ENCODE results near the gene VAV2.
"Not testable (repeated sequence)": the region's sequence is repeated elsewhere in the genome, so short reads cannot be mapped to it uniquely, and the experiment has no call there.

The VAV2 gene

DNA sequence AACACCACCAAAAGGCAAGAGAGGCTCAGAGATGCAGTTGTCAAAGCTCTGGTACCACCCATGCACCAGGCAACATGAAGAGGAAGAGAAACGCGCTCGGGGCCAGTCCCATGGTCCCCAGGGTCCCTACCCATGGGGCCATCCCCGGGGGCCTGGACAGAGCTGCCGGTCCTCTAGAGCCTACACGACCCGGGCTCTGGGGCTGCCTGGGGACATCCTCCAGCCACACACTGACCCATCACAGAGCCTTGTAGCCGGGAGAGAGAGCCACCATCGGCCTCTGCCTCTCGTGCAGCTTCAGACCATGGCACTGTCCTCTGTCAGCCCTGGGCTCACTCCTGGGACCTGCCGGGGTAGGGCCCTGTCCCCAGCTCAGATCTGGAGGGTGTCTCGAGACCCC, 23.7 kb downstream of the VAV2 start:
- no peak for DNase-seq (ENCODE audit: low spot score)

DNA sequence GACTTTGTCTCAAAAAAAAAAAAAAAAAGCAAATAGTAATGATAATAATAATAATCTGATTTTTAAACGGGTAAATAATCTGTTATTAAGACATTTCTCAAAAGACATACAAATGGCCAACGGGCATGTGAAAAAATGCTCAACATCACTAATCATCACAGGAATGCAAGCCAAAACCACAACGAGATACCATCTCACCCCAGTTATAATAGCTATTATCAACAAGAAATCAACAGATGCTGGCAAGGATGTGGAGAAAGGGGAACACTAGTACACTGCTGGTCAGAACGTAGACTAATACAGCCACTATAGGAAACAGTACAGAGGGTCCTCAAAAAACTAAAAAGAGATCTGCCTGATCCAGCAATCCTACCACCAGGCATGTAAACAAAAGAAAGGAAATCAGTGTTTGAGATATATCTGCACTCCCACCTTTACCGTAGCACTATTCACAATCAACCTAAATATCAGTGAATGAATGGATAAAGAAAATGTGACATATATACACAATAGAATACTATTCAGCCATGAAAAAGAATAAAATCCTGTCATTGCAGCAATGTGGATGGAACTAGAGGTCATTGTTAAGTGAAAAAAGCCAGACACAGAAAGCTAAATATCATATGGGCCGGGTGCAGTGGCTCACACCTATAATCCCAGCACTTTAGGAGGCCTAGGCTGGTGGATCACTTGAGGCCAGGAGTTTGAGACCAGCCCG, 24.9 kb downstream of the VAV2 start:
- no peak for DNase-seq (ENCODE audit: low spot score)

DNA sequence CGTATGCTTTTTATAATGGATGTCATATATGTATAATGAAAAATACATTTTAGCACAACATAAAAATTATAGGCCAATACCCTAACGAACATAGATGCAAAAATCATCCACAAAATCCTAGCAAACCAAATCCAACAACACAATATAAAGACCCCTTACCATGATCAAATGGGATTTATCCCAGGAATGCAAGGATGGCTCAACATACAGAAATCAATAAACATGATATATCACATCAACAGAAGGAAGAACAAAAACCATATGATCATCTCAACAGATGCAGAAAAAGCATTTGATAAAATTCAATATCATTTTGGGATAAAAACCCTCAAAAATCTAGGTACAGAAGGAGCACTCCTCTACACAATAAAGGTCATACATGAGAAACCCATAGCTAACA, 27.7 kb downstream of the VAV2 start:
- no peak for DNase-seq (ENCODE audit: low spot score)

- no peak for DNase-seq (ENCODE audit: low spot score)
Observed at GRCh38 chr9:133963166-133963565, 29.0 kb downstream of the VAV2 start.

- no peak for DNase-seq (ENCODE audit: low spot score)
Observed at GRCh38 chr9:133962341-133962740, 29.8 kb downstream of the VAV2 start.

DNA sequence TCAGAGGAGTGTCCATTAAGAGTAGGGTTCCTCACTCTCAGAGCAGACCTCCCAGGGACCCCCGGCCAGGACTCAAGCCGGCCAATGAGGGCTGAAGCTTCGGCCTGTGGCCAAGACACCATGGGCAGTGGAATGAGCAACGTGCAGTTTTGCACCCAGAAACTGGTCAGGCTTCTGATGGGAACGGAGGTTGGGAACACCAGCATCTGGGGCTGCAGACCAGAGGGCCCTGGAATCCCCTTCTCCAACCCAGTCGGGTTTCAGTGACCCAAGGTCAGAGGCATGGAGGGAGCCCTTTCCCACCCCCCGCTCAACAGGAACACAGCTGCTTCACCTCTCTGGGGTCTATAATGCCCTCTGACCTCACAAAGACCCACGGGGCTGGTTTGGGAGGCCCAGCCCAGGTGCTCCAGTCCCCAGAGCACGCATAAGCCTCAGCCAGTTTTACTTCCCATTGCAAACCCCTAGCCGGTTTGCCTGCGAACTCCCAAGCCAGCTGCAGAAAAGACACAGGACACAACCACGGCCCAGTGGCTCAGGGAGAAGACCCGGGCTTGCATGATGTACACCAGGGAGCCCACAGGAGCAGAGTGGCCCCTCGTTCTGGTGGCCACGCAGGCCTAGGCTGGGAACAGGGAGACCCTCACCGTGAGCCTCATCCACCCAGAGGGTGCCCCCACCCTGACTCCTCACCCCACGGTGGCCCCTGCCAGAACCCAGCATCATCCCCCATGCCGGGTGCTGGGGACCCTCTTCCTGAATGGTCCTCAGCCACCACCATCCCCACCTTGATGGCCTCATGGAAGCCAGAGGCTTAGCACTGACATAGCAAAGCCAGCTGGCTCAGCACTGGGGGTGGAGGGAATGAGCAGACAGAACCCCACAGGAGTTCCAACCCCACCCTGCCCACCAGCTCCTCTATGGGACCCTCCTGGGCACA, 30.6 kb downstream of the VAV2 start:
- DNase-seq (ENCODE audit: low spot score) = no peak

GRCh38 chr9:133960568-133961129, 31.5 kb downstream of the VAV2 start:
- DNase-seq (ENCODE audit: low spot score) = no peak

DNA sequence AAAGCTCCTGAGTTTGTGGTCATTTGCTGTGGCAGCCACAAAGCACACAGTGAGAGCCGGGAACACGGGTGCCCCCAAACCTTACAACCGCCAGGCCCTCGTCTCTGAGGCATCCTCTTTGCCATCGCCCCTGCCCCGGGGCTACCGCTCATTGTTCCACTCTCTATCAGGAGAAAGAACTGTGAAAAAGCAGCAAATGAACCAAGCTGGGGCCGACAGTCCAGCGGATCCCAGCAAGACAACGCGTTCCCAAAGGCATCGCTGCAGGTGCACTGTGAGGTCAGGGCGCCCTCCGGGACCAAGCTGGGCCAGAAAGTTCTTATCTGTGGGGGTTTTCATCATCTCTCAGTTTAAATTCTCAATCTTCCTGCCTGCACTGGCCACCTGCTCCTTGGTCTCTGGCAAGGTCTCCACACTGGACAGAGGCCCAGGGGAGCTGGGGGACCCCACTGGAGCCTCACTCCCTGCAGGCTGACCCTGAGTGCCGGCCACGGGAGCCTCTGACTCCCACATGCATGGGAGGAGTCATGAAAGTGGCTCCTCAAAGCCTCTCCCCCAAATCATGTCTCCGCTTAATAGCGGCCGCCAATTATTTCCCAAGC, 32.1 kb downstream of the VAV2 start:
- no peak for DNase-seq (ENCODE audit: low spot score)

GRCh38 chr9:133959171-133959570, 33.0 kb downstream of the VAV2 start:
- no peak for DNase-seq (ENCODE audit: low spot score)

DNA sequence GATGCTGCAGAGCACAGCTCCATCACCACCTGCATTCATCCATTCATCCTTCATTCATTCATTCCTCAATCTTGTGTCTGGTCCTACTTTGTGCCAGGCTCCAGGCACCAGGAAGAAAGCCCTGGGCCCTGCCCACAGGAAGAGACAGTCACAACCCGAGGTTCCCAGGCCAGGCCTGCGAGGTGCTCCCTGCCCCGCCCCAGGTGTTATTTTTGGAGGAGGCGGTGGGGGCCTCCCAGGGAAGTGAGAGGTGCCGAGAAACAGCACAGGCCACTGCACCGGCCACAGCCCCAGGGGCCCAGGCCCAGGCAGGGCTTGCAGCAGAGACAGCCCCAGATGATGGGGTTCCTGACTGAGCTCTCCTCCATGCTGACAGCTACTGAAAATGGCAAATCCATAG, 33.4 kb downstream of the VAV2 start:
- DNase-seq (ENCODE audit: low spot score) = no peak

DNA sequence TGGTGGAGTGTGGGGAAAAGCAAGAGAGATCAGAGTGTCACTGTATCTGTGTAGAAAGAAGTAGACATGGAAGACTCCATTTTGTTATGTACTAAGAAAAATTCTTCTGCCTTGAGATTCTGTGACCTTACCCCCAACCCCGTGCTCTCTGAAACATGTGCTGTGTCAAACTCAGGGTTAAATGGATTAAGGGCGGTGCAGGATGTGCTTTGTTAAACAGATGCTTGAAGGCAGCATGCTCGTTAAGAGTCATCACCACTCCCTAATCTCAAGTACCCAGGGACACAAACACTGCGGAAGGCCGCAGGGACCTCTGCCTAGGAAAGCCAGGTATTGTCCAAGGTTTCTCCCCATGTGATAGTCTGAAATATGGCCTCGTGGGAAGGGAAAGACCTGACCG, 34.4 kb downstream of the VAV2 start:
- DNase-seq (ENCODE audit: low spot score) = not testable (repeated sequence)

GRCh38 chr9:133957328-133957727, 34.8 kb downstream of the VAV2 start:
- no peak for DNase-seq (ENCODE audit: low spot score)

- DNase-seq (ENCODE audit: low spot score) = no peak
Observed at GRCh38 chr9:133956520-133957076, 35.5 kb downstream of the VAV2 start.

- no peak for DNase-seq (ENCODE audit: low spot score)
Observed at GRCh38 chr9:133955821-133956411, 36.2 kb downstream of the VAV2 start.

GRCh38 chr9:133954862-133955529, 37.1 kb downstream of the VAV2 start:
- no peak for DNase-seq (ENCODE audit: low spot score)

- DNase-seq (ENCODE audit: low spot score) = no peak
Observed at GRCh38 chr9:133953976-133954709, 38.0 kb downstream of the VAV2 start.

- DNase-seq (ENCODE audit: low spot score) = no peak
Observed at GRCh38 chr9:133953621-133953975, 38.5 kb downstream of the VAV2 start.

- no peak for DNase-seq (ENCODE audit: low spot score)
Observed at GRCh38 chr9:133952598-133953550, 39.2 kb downstream of the VAV2 start.

DNA sequence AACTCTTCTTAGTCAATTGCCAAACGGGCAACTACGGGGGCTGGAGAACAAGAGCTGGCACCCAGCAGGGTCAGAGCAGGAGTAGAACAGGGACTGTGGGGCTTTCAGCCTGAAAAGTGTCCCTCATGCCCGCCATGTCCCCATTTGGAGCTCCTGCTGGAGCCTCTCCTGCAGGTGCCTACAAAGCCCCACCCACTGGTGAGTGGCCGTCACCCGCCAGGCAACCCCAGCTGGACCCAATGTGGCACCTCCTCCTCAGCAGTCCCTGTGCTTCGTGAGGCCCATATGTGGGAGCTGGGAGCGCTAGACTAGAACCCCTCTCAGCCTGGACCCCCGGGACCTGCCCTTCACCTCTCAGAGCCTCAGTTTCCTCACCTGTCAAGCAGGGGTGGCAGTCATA, 40.9 kb downstream of the VAV2 start:
- DNase-seq (ENCODE audit: low spot score) = no peak
